ENCODE results near the gene FGD5. TPM values are rescaled to one million over a fixed set of nuclear protein-coding genes. Genes with fewer than 3 reads are reported as not detected.

FGD5 gene
- total and polyA plus RNA-seq, 8 donors = 1.2 to 34.1 (median 9.0) TPM

- intact Hi-C loops (cut with DNase I; ENCODE audit: low total_unique reads) = no loop called here
- Histone ChIP-seq H3K4me1 (peaks cover 0 to 20% (median 11%) of the 10 kb centered on the region in 4 donors), H3K27ac (peak overlapping the region in 2 of 5 donors; percentile 31 to 32), H3K4me3 (no peak overlapping the region), H3K36me3 (peaks cover 0 to 6% (median 3%) of the 10 kb centered on the region in 4 donors), H3K9me3 (no peaks in the 10 kb centered on the region), H3K27me3 (peaks cover 0 to 58% (median 15%) of the 10 kb centered on the region in 3 donors)
- WGBS, 5 donors = 47 to 63% (median 57%) methylated on average over 4 of the region's 4 CpGs
- TF ChIP-seq POLR2A (IDR thresholded peaks at IDR 0.05) = no peak
- no peak for TF ChIP-seq CTCF (IDR thresholded peaks at IDR 0.05)
- no peak for TF ChIP-seq POLR2AphosphoS5 (IDR thresholded peaks at IDR 0.05)
- no peak for TF ChIP-seq EP300 (IDR thresholded peaks at IDR 0.05)
- no peak for DNase-seq
Measured at GRCh38 chr3:14814411-14814871, 4.3 kb upstream of the FGD5 start.

- Histone ChIP-seq H3K36me3 (peaks cover 0 to 23% (median 19%) of the 10 kb centered on the region in 4 donors), H3K4me1 (peaks cover 0 to 6% (median 0%) of the 10 kb centered on the region in 4 donors), H3K27me3 (peaks cover 0 to 50% (median 3%) of the 10 kb centered on the region in 3 donors), H3K4me3 (no peak overlapping the region), H3K9me3 (no peaks in the 10 kb centered on the region), H3K27ac (no peak overlapping the region)
- WGBS, 5 donors = 90 to 99% (median 92%) methylated on average over 3 of the region's 3 CpGs
- no peak for DNase-seq
- intact Hi-C loops (cut with DNase I; ENCODE audit: low total_unique reads) = no loop called here
- TF ChIP-seq POLR2AphosphoS5 (IDR thresholded peaks at IDR 0.05) (no peak), CTCF (IDR thresholded peaks at IDR 0.05) (no peak), EP300 (IDR thresholded peaks at IDR 0.05) (no peak)
Measured at GRCh38 chr3:14816359-14816758, 2.4 kb upstream of the FGD5 start.

- DNase-seq = no peak
- WGBS, 5 donors = 74 to 82% (median 80%) methylated on average over 10 of the region's 10 CpGs
- TF ChIP-seq CTCF (IDR thresholded peaks at IDR 0.05) = no peak
- TF ChIP-seq POLR2A (IDR thresholded peaks at IDR 0.05) = no peak
- no peak for TF ChIP-seq POLR2AphosphoS5 (IDR thresholded peaks at IDR 0.05)
- TF ChIP-seq EP300 (IDR thresholded peaks at IDR 0.05) = no peak
- Histone ChIP-seq H3K4me1 (peaks cover 0 to 14% (median 8%) of the 10 kb centered on the region in 4 donors), H3K36me3 (peaks cover 0 to 24% (median 19%) of the 10 kb centered on the region in 4 donors), H3K27ac (no peak overlapping the region), H3K9me3 (no peaks in the 10 kb centered on the region), H3K27me3 (peaks cover 0 to 26% (median 0%) of the 10 kb centered on the region in 3 donors), H3K4me3 (no peak overlapping the region)
- intact Hi-C loops (cut with DNase I; ENCODE audit: low total_unique reads) = no loop called here
Measured at GRCh38 chr3:14819671-14820070, 909 bp downstream of the FGD5 start.

- intact Hi-C loops (cut with DNase I; ENCODE audit: low total_unique reads) = no loop called here
- Histone ChIP-seq H3K27me3 (peaks cover 0 to 25% (median 0%) of the 10 kb centered on the region in 3 donors), H3K27ac (no peak overlapping the region), H3K4me1 (peaks cover 0 to 14% (median 8%) of the 10 kb centered on the region in 4 donors), H3K36me3 (peaks cover 0 to 24% (median 19%) of the 10 kb centered on the region in 4 donors), H3K9me3 (no peaks in the 10 kb centered on the region), H3K4me3 (no peak overlapping the region)
- TF ChIP-seq CTCF (IDR thresholded peaks at IDR 0.05) (no peak), POLR2A (IDR thresholded peaks at IDR 0.05) (no peak), POLR2AphosphoS5 (IDR thresholded peaks at IDR 0.05) (no peak), EP300 (IDR thresholded peaks at IDR 0.05) (no peak)
- no peak for DNase-seq
- WGBS, 5 donors = 84 to 90% (median 89%) methylated on average over 16 to 17 of the region's 17 CpGs
Measured at GRCh38 chr3:14820156-14820555, 1.4 kb downstream of the FGD5 start.

Measured in stomach (tissue), 9 donors.